Measurements from ENCODE around the gene UVSSA.

DNA sequence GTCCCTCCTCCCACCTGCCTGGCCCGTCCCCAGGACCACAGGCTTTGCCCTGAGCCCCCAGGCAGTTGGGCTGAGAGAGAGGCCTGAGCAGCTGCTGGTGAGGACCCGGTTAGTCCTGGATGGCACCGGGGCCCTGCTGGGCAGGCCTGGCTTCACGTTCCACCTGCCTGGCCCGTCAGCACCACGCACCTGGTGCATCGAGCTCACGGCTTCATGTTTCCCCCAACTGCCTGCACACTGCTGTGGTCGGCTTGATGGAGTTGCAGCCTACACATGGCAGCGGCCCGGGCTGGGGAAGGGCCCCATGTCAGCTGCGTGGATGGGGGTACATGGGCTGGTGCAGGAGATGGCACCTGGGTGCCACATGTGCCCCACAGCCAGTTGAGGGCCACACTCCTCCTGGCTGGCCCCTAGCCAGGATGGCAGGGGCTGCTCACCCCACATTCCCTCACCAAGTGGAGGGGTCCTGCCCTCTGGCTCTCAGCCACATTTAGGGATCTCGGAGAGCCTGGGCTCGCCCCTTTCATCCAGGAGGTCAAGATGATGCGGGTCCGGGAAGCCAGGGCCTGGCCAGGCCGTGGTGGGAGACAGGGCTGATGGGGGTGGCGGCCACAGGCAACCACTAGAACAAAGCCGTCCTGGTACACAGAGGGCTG is 30.7 kb downstream of the UVSSA start:
- TF ChIP-seq, protein P1, sequence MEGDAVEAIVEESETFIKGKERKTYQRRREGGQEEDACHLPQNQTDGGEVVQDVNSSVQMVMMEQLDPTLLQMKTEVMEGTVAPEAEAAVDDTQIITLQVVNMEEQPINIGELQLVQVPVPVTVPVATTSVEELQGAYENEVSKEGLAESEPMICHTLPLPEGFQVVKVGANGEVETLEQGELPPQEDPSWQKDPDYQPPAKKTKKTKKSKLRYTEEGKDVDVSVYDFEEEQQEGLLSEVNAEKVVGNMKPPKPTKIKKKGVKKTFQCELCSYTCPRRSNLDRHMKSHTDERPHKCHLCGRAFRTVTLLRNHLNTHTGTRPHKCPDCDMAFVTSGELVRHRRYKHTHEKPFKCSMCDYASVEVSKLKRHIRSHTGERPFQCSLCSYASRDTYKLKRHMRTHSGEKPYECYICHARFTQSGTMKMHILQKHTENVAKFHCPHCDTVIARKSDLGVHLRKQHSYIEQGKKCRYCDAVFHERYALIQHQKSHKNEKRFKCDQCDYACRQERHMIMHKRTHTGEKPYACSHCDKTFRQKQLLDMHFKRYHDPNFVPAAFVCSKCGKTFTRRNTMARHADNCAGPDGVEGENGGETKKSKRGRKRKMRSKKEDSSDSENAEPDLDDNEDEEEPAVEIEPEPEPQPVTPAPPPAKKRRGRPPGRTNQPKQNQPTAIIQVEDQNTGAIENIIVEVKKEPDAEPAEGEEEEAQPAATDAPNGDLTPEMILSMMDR (IDR thresholded peaks at IDR 0.05) = no peak
- TF ChIP-seq POLR2A (IDR thresholded peaks at IDR 0.05) (no peak), POLR2AphosphoS5 (IDR thresholded peaks at IDR 0.05; ENCODE audit: insufficient read depth in 1 of 2, low read depth in 1 of 2) (no peak)

Data from vagina (tissue), 2 donors.